ENCODE measurements around the gene VPS13D.

VPS13D gene

GRCh38 chr1:12472798-12473551, 243.1 kb downstream of the VPS13D start:
- DNase-seq (ENCODE audit: low spot score) = no peak

DNA sequence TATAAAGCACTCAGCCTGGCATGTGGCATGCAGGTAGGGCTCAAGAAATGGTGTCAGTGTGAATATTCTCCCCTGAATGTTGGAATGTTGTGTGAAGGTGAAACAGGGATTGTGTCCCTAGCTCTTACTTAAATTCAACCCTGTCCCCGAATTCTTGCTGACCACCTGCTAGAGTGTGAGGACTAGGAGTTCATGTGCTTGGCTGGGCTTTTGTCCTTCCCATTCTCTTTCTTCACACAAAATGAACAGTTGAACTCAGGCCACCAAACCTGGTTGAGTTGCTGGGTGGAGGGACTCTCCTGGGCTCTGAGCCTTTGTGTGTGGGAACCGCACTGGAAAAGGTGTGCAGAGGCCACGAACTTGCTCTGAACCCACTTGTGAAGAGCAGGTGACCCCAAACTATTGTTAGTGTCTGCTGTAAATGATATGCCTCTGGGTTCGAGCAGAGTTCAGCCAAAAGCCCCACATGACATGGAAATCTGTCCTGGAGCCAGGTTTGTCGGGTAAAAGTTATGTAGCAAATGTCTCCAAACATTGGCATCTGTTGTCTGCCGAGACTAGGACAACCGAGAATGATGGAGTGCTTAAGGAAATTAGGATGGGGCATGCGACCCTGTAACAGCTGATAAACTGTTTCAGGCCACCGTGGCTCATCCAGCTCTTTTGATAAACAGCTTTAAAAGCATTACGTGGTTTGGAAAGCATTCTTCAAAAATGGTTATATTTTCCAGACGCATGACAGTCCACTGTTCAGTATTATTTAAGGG, 243.9 kb downstream of the VPS13D start:
- no peak for DNase-seq (ENCODE audit: low spot score)

- no peak for DNase-seq (ENCODE audit: low spot score)
These were observed 245.3 kb downstream of the VPS13D start for GRCh38 chr1:12475101-12475500.

GRCh38 chr1:12475530-12475934, 245.7 kb downstream of the VPS13D start:
- DNase-seq (ENCODE audit: low spot score) = no peak

- DNase-seq (ENCODE audit: low spot score) = no peak
These were observed 246.1 kb downstream of the VPS13D start for GRCh38 chr1:12475947-12476346.

DNA sequence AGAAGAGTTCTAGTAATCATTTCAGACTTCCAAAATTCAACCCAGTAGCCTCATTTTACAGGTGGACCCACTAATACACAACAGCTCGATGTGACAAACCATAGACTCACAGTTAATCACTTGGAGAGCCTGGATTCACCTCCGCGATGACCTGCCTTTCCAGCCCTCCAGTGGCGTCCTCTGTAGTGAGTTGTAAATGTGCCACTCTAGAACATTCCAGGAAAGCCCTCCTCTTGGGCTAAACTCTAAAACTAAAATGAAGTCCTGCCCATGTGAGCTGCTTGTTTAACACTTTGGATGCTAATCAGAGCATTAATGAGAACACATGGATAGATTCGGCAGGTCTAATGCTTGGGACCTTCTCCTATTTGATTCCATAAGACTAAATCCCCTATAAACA, 247.5 kb downstream of the VPS13D start:
- no peak for DNase-seq (ENCODE audit: low spot score)

DNA sequence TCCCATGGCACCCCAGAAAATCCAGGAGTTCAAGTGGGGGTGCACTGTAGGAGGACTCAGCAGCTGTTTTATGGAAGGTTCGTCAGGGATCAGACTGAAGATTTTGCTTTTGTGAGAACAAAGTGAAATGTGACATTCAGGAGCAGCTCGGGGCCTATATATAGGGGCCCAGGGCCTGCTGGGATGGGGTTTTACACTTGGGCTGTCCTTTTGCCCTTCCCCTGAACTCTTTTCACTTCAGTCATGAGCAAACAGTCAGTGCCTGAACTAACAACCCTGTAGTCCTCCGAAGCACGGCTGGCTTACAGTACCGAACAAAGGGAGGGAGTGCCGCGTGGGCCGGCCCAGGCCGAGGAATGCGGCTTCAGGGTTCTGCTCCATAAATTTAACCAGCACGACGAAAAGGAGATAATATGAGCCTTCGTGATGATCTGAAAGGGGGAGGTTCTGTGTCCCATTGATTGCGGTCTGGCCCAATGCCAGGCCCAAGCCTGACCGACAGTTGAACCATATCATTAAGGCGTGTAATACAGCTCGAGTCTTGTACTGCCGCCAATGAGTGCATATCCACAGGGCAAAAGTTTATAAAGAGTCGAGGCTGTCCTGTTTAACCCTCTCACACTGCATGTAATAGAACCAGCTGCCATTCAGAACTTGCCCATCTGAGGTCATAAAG, 248.2 kb downstream of the VPS13D start:
- peak; percentile 62 for DNase-seq (ENCODE audit: low spot score)

GRCh38 chr1:12478612-12478985, 248.8 kb downstream of the VPS13D start:
- no peak for DNase-seq (ENCODE audit: low spot score)

- no peak for DNase-seq (ENCODE audit: low spot score)
These were observed 249.5 kb downstream of the VPS13D start for GRCh38 chr1:12479311-12479710.

- no peak for DNase-seq (ENCODE audit: low spot score)
These were observed 250.2 kb downstream of the VPS13D start for GRCh38 chr1:12480041-12480440.

DNA sequence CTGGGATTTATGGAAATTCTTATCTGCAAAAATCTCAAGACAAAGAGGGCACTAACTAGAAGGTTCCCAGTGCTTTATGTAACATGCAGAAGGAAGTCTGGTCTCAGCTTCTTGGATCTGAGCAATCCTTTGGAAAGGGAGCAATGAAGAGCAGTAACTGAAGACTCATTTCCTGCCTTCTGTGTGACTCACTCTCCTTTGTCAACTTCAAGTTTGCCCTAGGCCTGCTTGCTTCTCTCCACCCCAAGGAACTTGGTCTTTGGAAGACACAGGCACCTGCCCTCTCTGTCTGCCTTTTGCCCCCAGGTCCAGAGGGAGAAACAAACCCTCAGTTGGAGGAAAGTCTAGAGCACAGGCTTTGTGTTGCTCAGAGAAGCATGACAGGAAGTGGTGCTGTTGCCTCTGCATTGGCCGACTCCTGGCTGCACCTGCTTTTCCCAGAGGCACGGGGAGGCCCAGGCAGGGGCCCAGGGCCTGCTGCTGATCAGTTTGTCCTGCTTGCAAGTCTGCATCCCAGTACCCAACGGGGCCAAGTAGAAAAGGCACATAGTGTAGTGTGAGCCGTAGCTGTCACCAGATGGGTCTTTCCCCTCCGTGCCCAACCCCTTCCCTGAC, 251.0 kb downstream of the VPS13D start:
- no peak for DNase-seq (ENCODE audit: low spot score)

- DNase-seq (ENCODE audit: low spot score) = no peak
These were observed 252.1 kb downstream of the VPS13D start for GRCh38 chr1:12481928-12482327.

- no peak for DNase-seq (ENCODE audit: low spot score)
These were observed 253.2 kb downstream of the VPS13D start for GRCh38 chr1:12482988-12483387.

GRCh38 chr1:12485231-12486058, 255.6 kb downstream of the VPS13D start:
- no peak for DNase-seq (ENCODE audit: low spot score)

DNA sequence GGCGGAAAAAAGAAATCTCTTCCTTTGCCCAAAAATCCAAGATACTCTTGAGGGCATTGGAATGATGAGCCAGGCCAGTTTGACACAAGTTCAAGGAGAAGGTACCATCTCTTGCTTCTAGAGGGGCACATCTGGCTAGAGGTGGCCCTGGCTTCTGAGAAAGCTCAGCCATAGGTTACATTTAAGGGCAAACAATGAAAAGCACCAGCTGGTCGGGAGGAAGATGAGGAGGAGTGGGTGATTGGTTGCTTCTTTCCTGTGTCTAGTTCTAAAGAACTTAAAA, 256.2 kb downstream of the VPS13D start:
- no peak for DNase-seq (ENCODE audit: low spot score)

DNA sequence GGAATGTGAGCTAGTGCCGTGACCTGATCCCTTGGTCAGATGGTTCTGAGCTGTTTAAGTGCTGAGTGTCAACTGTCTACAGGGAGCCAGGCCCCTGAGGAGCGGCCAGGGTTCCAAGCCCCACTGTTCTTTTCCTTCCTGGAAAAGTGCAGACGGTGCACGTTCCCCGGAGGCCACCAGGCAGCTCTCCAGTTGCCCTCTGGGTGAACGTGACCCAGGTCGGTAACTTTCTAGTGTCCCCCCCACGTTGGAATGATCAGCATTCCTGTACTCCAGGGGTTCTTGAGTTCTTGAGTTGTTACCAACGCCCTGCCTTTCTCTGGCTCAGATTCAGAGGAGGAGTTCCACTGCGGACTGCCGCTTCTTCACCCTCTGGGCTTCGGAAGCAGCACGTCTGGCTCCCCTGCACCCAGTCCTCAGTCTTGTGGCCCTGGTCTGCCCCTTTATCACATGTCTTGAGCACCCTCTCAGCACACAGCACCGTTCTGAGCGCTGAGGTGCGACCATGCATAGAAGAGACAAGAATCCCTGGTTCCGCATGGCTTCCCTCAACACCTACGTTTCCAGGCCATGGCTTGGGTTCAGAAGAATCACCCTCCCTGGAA, 256.7 kb downstream of the VPS13D start:
- no peak for DNase-seq (ENCODE audit: low spot score)

- no peak for DNase-seq (ENCODE audit: low spot score)
These were observed 257.7 kb downstream of the VPS13D start for GRCh38 chr1:12487520-12487919.

GRCh38 chr1:12488666-12489354, 259.0 kb downstream of the VPS13D start:
- no peak for DNase-seq (ENCODE audit: low spot score)

DNA sequence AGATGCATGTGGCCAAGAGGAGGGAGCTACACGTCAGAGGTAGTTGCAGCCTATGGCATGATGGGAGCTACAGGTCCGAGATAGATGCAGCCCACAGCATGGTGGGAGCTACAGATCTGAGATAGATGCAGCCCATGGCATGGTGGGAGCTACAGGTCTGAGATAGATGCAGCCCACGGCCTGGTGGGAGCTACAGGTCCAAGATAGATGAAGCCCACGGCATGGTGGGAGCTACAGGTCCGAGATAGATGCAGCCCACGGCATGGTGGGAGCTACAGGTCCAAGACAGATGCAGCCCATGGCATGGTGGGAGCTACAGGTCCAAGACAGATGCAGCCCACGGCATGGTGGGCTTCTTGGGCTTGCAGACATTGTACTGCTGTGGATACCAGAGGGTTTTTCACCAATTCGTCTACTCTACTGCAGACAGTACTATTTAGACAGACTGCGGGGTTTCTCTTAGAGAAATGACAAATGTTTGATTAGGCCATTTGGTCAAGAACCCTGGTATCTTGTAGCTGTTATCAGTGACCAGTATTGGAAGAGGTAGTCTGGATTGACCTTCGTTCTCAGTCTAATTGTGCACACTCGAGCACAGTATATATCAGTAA, 260.8 kb downstream of the VPS13D start:
- no peak for DNase-seq (ENCODE audit: low spot score)

GRCh38 chr1:12491656-12492055, 261.8 kb downstream of the VPS13D start:
- no peak for DNase-seq (ENCODE audit: low spot score)

Measured in iPS-NIHi11 (cell line).